Measurements from ENCODE around the gene SEPTIN8.

- TF ChIP-seq CTCF (IDR thresholded peaks at IDR 0.05) (no peak), POLR2AphosphoS5 (IDR thresholded peaks at IDR 0.05) (no peak)
These were observed 20.5 kb downstream of the SEPTIN8 start for GRCh38 chr5:132756542-132756941.
